HCT116 (cell line): ENCODE data around the gene EID1. TPM values are rescaled to one million over a fixed set of nuclear protein-coding genes. Genes with fewer than 3 reads are reported as not detected.

Experiments used
- ATAC-seq: fragments of 200-7000 bp; cut with Tn5 transposase; 2 replicates; pipeline ENCODE4 v1.9.1; 2020; ENCODE audit warnings: mild to moderate bottlenecking, moderate library complexity
- BruUV-seq: library from RNA; stranded (reverse); fragments of 400-500 nt; replicated peaks from 2 replicates; lab custom pipeline; 2021; lab: Mats Ljungman, UMichigan
- CTCF ChIA-PET: fragments of 300-600 bp; sonication (Branson Sonifier 250); formaldehyde crosslinking; loops from one replicate; lab custom pipeline; 2021; ENCODE audit warnings: antibody characterized with exemption; lab: Charles Lee
- POLR2A ChIA-PET: fragments of 300-600, 350-600 bp; sonication (Branson Sonifier 250); formaldehyde crosslinking; loops from one replicate; lab custom pipeline; 2021; ENCODE audit warnings: antibody characterized with exemption; lab: Charles Lee
- RAD21 ChIA-PET, 2 experiments: fragments of 300-600 bp; sonication (Branson Sonifier 250); formaldehyde crosslinking; loops; one replicate each; lab custom pipeline; 2023; ENCODE audit warnings: low total read pairs in 2 of 2; ENCODE audit not compliant: uncharacterized antibody in 2 of 2, unreplicated experiment in 2 of 2, low non-redundant PET in 1 of 2; lab: Charles Lee
- DNase-seq: peaks from one replicate; pipeline ENCODE4 v3.0.0-alpha.2; 2010; ENCODE audit warnings: low read depth, low spot score
- H2AFZ ChIP-seq: fragments of 200-600 bp; shearing (Covaris generic), sonication (generic); 2 replicates; pipeline ENCODE4 v1.6.1; 2017; ENCODE audit warnings: low read depth, mixed run types, mixed read lengths, antibody characterized with exemption, low read length; ENCODE audit not compliant: poor library complexity, severe bottlenecking
- H3K27ac ChIP-seq: 2 replicates; pipeline ENCODE4 v1.5.1; 2012; ENCODE audit warnings: low read depth, low read length
- H3K27me3 ChIP-seq: fragments of 200-600 bp; sonication (generic); 2 replicates; pipeline ENCODE4 v1.6.1; 2016; ENCODE audit warnings: mixed run types, low read length, mixed read lengths; ENCODE audit not compliant: insufficient read depth
- H3K36me3 ChIP-seq, 2 experiments: fragments of 200-500 bp in 1 of 2; fragments of 200-600 bp in 1 of 2; sonication (Bioruptor generic) in 1 of 2; sonication (generic) in 1 of 2; 2 replicates each; pipeline versions ENCODE4 v1.5.1 to v1.6.1; 2014 to 2016; ENCODE audit warnings: low read length in 2 of 2, inconsistent platforms in 1 of 2, mixed read lengths in 1 of 2, mixed run types in 1 of 2; ENCODE audit not compliant: insufficient read depth in 2 of 2, control insufficient read depth in 1 of 2
- H3K4me1 ChIP-seq, 2 experiments: fragments of 200-600 bp in 1 of 2; sonication (generic) in 1 of 2; 2 replicates each; pipeline versions ENCODE4 v1.5.1 to v1.6.1; 2012 to 2017; ENCODE audit warnings: low read length in 2 of 2, inconsistent platforms in 1 of 2, mild to moderate bottlenecking in 1 of 2, mixed read lengths in 1 of 2, mixed run types in 1 of 2, moderate library complexity in 1 of 2; ENCODE audit not compliant: insufficient read depth in 2 of 2, control insufficient read depth in 1 of 2
- H3K4me2 ChIP-seq: fragments of 200-600 bp; sonication (generic); 2 replicates; pipeline ENCODE4 v1.6.1; 2017; ENCODE audit warnings: mixed run types, low read length, mixed read lengths
- H3K4me3 ChIP-seq, 2 experiments: fragments of 200-600 bp in 1 of 2; sonication (generic) in 1 of 2; replicated peaks in 1 of 2; 2 replicates each; pipeline ENCODE4 v1.5.1; 2011 to 2016; ENCODE audit warnings: low read length in 2 of 2, control low read depth in 1 of 2, low read depth in 1 of 2, mild to moderate bottlenecking in 1 of 2, mixed read lengths in 1 of 2, mixed run types in 1 of 2
- H3K79me2 ChIP-seq: fragments of 200-600 bp; sonication (generic); 2 replicates; pipeline ENCODE4 v1.6.1; 2017; ENCODE audit warnings: mild to moderate bottlenecking, mixed run types, low read length, moderate library complexity, mixed read lengths; ENCODE audit not compliant: insufficient read depth
- H3K9ac ChIP-seq: fragments of 200-600 bp; sonication (generic); 2 replicates; pipeline ENCODE4 v1.6.1; 2016; ENCODE audit warnings: low read length, mixed read lengths
- H3K9me2 ChIP-seq: fragments of 200-600 bp; sonication (generic), shearing (Covaris generic); 2 replicates; pipeline ENCODE4 v1.6.1; 2017; ENCODE audit warnings: mixed run types, mild to moderate bottlenecking, moderate library complexity; ENCODE audit not compliant: insufficient read depth
- H3K9me3 ChIP-seq, 2 experiments: fragments of 200-500 bp in 1 of 2; fragments of 200-600 bp in 1 of 2; sonication (Bioruptor generic) in 1 of 2; sonication (generic) in 1 of 2; 2 replicates each; pipeline ENCODE4 v1.6.1; 2014 to 2017; ENCODE audit warnings: low read length in 2 of 2, mixed read lengths in 2 of 2, inconsistent platforms in 1 of 2, low read depth in 1 of 2, mild to moderate bottlenecking in 1 of 2, mixed run types in 1 of 2, moderate library complexity in 1 of 2; ENCODE audit not compliant: control insufficient read depth in 1 of 2, insufficient read depth in 1 of 2
- H4K20me1 ChIP-seq: fragments of 200-600 bp; sonication (generic), shearing (Covaris generic); 2 replicates; pipeline ENCODE4 v1.6.1; 2017; ENCODE audit warnings: mixed run types, mild to moderate bottlenecking, moderate library complexity; ENCODE audit not compliant: insufficient read depth
- EGR1 ChIP-seq: IDR thresholded peaks from 2 replicates; pipeline ENCODE4 v1.6.1; 2012; ENCODE audit warnings: low read depth
- EZH2 ChIP-seq: fragments of 200-600 bp; sonication (generic); IDR thresholded peaks from 2 replicates; pipeline ENCODE4 v1.6.1; 2017; ENCODE audit warnings: antibody characterized with exemption, mixed run types
- EZH2phosphoT487 ChIP-seq: fragments of 200-600 bp; IDR thresholded peaks from 2 replicates; pipeline ENCODE4 v1.6.1; 2018; ENCODE audit warnings: antibody characterized with exemption, borderline replicate concordance
- FOSL1 ChIP-seq: IDR thresholded peaks from 2 replicates; pipeline ENCODE4 v1.6.1; 2012; ENCODE audit warnings: low read depth
- JUND ChIP-seq: IDR thresholded peaks from 2 replicates; pipeline ENCODE4 v1.6.1; 2012
- MAX ChIP-seq: IDR thresholded peaks from 2 replicates; pipeline ENCODE4 v1.6.1; 2012
- POLR2A ChIP-seq: IDR thresholded peaks from 2 replicates; pipeline ENCODE4 v1.7.0; 2011; ENCODE audit warnings: borderline replicate concordance; ENCODE audit not compliant: insufficient read depth, insufficient read length; ENCODE audit errors: extremely low read depth
- POLR2AphosphoS5 ChIP-seq: IDR thresholded peaks from 2 replicates; pipeline ENCODE4 v1.6.1; 2011; ENCODE audit warnings: mild to moderate bottlenecking, low read depth, low read length, moderate library complexity
- RAD21 ChIP-seq: IDR thresholded peaks from 2 replicates; pipeline ENCODE4 v1.6.1; 2012; ENCODE audit warnings: low read depth, mild to moderate bottlenecking
- REST ChIP-seq: IDR thresholded peaks from 2 replicates; pipeline ENCODE4 v1.6.1; 2012; ENCODE audit warnings: low read depth
- SIN3A ChIP-seq: IDR thresholded peaks from 2 replicates; pipeline ENCODE4 v1.6.1; 2012; ENCODE audit warnings: low read depth
- YY1 ChIP-seq: IDR thresholded peaks from 2 replicates; pipeline ENCODE4 v1.6.1; 2011; ENCODE audit warnings: low read length, low read depth, moderate library complexity, mild to moderate bottlenecking; ENCODE audit not compliant: insufficient replicate concordance; ENCODE audit errors: extremely low read depth
- ZFX ChIP-seq: fragments of 450-650 bp; IDR thresholded peaks from 2 replicates; pipeline ENCODE4 v1.6.1; 2017
- ZNF274 ChIP-seq: fragments of 200-500 bp; sonication (Bioruptor generic); IDR thresholded peaks from 2 replicates; pipeline ENCODE4 v1.6.1; 2014; ENCODE audit warnings: mild to moderate bottlenecking, low read depth, low read length, inconsistent platforms
- intact Hi-C: fragments of 100-400 bp; cut with micrococcal nuclease; formaldehyde crosslinking; loops from 2 replicates; pipeline ENCODE4 v1.10.0; 2022
- total RNA-seq: library from RNA; stranded (reverse); gene quantifications from one replicate; pipeline ENCODE4 v1.2.1, GENCODE V29; 2021; ENCODE audit not compliant: unreplicated experiment
- TF ChIP-seq, protein P1 (sequence below): IDR thresholded peaks from 2 replicates; pipeline ENCODE4 v1.6.1; 2012
- TF ChIP-seq, protein P2 (sequence below): IDR thresholded peaks from 2 replicates; pipeline ENCODE4 v1.6.1; 2011; ENCODE audit warnings: mild to moderate bottlenecking, low read length, moderate library complexity; ENCODE audit not compliant: insufficient replicate concordance; ENCODE audit errors: extremely low read depth
- TF ChIP-seq, protein P3 (sequence below), 3 experiments: fragments of 200-600 bp in 1 of 3; sonication (generic) in 1 of 3; IDR thresholded peaks in 2 of 3; conservative IDR thresholded peaks in 1 of 3; 2 replicates each; pipeline ENCODE4 v1.5.1; 2012 to 2017; ENCODE audit warnings: low read depth in 2 of 3, low read length in 2 of 3, antibody characterized with exemption in 1 of 3, borderline replicate concordance in 1 of 3, control low read depth in 1 of 3, mild to moderate bottlenecking in 1 of 3, mixed read lengths in 1 of 3, mixed run types in 1 of 3, moderate library complexity in 1 of 3; ENCODE audit not compliant: insufficient read depth in 1 of 3

The EID1 gene
- total RNA-seq, 1 experiment from 2014 or later = 68.6 TPM

GRCh38 chr15:48890375-48890972 lies 12.5 kb downstream of the EID1 start:
- ATAC-seq (no peak), DNase-seq (no peak)
- Histone ChIP-seq H3K9ac (no peak overlapping the region), H3K79me2 (no peaks in the 10 kb centered on the region), H3K36me3 (no peaks in the 10 kb centered on the region), H3K4me3 (no peak overlapping the region), H3K27me3 (no peaks in the 10 kb centered on the region), H4K20me1 (no peaks in the 10 kb centered on the region), H3K9me3 (no peaks in the 10 kb centered on the region), H3K27ac (no peak overlapping the region), H3K4me2 (no peak overlapping the region), H3K4me1 (no peaks in the 10 kb centered on the region), H3K9me2 (no peaks in the 10 kb centered on the region), H2AFZ (no peak overlapping the region)
- BruUV-seq = no TSS peak
- TF ChIP-seq ZNF274 = no peak
- TF ChIP-seq JUND = no peak
- no peak for TF ChIP-seq REST
- no peak for TF ChIP-seq POLR2A
- TF ChIP-seq EZH2 = no peak
- no peak for TF ChIP-seq SIN3A
- no peak for TF ChIP-seq MAX
- TF ChIP-seq, protein P1, sequence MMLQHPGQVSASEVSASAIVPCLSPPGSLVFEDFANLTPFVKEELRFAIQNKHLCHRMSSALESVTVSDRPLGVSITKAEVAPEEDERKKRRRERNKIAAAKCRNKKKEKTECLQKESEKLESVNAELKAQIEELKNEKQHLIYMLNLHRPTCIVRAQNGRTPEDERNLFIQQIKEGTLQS = no peak
- TF ChIP-seq FOSL1 = no peak
- TF ChIP-seq EZH2phosphoT487 = no peak
- TF ChIP-seq, protein P2, sequence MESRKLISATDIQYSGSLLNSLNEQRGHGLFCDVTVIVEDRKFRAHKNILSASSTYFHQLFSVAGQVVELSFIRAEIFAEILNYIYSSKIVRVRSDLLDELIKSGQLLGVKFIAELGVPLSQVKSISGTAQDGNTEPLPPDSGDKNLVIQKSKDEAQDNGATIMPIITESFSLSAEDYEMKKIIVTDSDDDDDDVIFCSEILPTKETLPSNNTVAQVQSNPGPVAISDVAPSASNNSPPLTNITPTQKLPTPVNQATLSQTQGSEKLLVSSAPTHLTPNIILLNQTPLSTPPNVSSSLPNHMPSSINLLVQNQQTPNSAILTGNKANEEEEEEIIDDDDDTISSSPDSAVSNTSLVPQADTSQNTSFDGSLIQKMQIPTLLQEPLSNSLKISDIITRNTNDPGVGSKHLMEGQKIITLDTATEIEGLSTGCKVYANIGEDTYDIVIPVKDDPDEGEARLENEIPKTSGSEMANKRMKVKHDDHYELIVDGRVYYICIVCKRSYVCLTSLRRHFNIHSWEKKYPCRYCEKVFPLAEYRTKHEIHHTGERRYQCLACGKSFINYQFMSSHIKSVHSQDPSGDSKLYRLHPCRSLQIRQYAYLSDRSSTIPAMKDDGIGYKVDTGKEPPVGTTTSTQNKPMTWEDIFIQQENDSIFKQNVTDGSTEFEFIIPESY = no peak
- TF ChIP-seq POLR2AphosphoS5 = no peak
- TF ChIP-seq YY1 = no peak
- TF ChIP-seq ZFX = no peak
- no peak for TF ChIP-seq RAD21
- TF ChIP-seq, protein P3, sequence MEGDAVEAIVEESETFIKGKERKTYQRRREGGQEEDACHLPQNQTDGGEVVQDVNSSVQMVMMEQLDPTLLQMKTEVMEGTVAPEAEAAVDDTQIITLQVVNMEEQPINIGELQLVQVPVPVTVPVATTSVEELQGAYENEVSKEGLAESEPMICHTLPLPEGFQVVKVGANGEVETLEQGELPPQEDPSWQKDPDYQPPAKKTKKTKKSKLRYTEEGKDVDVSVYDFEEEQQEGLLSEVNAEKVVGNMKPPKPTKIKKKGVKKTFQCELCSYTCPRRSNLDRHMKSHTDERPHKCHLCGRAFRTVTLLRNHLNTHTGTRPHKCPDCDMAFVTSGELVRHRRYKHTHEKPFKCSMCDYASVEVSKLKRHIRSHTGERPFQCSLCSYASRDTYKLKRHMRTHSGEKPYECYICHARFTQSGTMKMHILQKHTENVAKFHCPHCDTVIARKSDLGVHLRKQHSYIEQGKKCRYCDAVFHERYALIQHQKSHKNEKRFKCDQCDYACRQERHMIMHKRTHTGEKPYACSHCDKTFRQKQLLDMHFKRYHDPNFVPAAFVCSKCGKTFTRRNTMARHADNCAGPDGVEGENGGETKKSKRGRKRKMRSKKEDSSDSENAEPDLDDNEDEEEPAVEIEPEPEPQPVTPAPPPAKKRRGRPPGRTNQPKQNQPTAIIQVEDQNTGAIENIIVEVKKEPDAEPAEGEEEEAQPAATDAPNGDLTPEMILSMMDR (IDR thresholded peaks at IDR 0.05 in 2 of 3, conservative IDR thresholded peaks at IDR 0.05 in 1 of 3; ENCODE audit: borderline replicate concordance in 1 of 3, insufficient read depth in 1 of 3, low read depth in 2 of 3, low read length in 2 of 3) = no peak
- TF ChIP-seq EGR1 = no peak
- POLR2A ChIA-PET = interaction anchor here (1.1 kb wide), 1 partner anchor 12 kb away, joined by 4 read pairs; the partner anchor contains the start of gene EID1
- CTCF ChIA-PET = no interaction called here
- RAD21 ChIA-PET = no interaction called here
- intact Hi-C loops = no loop called here
